ENCODE measurements around the gene FAM118B.

FAM118B gene

DNA sequence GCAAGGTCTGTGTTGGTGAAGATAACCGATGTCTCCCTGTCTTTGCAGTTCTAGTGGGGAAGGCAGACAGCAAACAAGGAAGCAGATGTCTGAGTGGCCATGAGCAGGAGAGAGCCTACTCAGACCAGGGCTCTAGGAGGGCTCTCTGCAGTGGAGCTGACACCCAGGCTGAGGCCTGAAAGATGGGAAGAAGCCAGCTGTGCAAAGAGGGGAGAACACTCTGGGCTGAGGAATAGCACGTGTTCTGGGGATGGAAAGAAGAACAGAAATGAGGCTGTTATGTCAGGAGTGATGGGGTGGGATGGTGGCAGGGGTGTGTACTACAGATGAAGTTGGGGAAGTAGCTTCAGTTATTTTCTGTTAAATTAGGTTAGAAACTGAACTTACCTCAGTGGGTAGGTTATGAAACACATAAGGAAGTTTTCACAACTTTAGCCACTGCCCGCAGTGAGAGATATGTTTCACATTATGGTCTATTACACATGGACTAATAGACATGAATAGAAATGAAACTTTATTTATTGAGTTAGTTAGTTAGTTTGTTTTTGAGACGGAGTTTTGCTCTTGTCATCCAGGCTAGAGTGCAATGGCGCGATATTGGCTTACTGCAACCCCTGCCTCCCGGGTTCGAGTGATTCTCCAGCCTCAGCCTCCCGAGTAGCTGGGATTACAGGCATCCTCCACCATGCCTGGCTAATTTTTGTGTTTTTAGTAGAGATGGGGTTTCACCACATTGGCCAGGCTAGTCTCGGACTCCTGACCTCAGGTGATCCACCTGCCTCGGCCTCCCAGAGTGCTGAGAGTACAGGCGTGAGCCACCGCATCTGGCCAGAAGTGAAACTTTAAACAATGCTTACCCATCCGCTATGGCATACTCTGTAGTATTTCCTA lies 100.1 kb downstream of the FAM118B start:
- DNase-seq (ENCODE audit: extremely low read depth, low read depth) = no peak
- TF ChIP-seq CTCF (IDR thresholded peaks at IDR 0.05; ENCODE audit: low read depth, low read length, missing control alignments) = no peak
- H3K4me3 ChIP-seq (replicated peaks; ENCODE audit: low read depth, low read length) = no peak overlapping the region
